Gastrocnemius medialis (tissue), 4 donors: ENCODE measurements around the gene CCL22. TPM values are rescaled to one million over a fixed set of nuclear protein-coding genes. Genes with fewer than 3 reads are reported as not detected.
"Not testable (repeated sequence)": the region's sequence is repeated elsewhere in the genome, so short reads cannot be mapped to it uniquely, and the experiment has no call there.

Experiments used
- ATAC-seq, 2 donors: fragments of 150-250 bp; one replicate each; pipeline ENCODE4 v1.9.1; 2016
- DNase-seq, 2 donors: peaks; one replicate each; pipeline ENCODE4 v3.0.0-alpha.2; 2019
- H3K27ac ChIP-seq, 4 donors: fragments of 200-600 bp; sonication (generic); 1 replicate in 1 of 4; 2 replicates in 3 of 4; pipeline ENCODE4 v1.5.1; 2016 to 2018; ENCODE audit warnings: mild to moderate bottlenecking in 2 of 4, moderate library complexity in 1 of 4
- H3K27me3 ChIP-seq, 3 donors: fragments of 200-600 bp; sonication (generic) in 2 of 3; 1 replicate in 1 of 3; 2 replicates in 2 of 3; pipeline versions ENCODE4 v1.5.1 to v1.6.0; 2016 to 2019; ENCODE audit warnings: mild to moderate bottlenecking in 1 of 3, moderate library complexity in 1 of 3
- H3K36me3 ChIP-seq, 2 donors: fragments of 200-600 bp; sonication (generic) in 1 of 2; one replicate each; pipeline ENCODE4 v1.5.1; 2017 to 2018
- H3K4me1 ChIP-seq, 2 donors: fragments of 200-600 bp; sonication (generic) in 1 of 2; one replicate each; pipeline ENCODE4 v1.5.1; 2016 to 2017; ENCODE audit warnings: mild to moderate bottlenecking in 2 of 2
- H3K4me3 ChIP-seq, 4 donors: fragments of 200-600 bp; sonication (generic) in 3 of 4; 1 replicate in 1 of 4; 2 replicates in 3 of 4; pipeline ENCODE4 v1.5.1; 2016 to 2019; ENCODE audit warnings: mild to moderate bottlenecking in 2 of 4
- H3K9me3 ChIP-seq, 3 donors: fragments of 200-600 bp; sonication (generic) in 2 of 3; 1 replicate in 1 of 3; 2 replicates in 2 of 3; pipeline ENCODE4 v1.5.1; 2016 to 2019
- CTCF ChIP-seq, 5 experiments: fragments of 450-650 bp in 3 of 5; fragments of 200-600 bp in 2 of 5; sonication (generic) in 2 of 5; IDR thresholded peaks in 4 of 5; conservative IDR thresholded peaks in 1 of 5; 1 replicate in 4 of 5; 2 replicates in 1 of 5; pipeline ENCODE4 v1.5.1; 2016 to 2019; ENCODE audit warnings: antibody characterized with exemption in 5 of 5, mild to moderate bottlenecking in 3 of 5, moderate library complexity in 3 of 5
- POLR2A ChIP-seq, 2 donors: fragments of 450-650 bp; IDR thresholded peaks; one replicate each; pipeline ENCODE4 v1.6.1; 2017; ENCODE audit warnings: antibody characterized with exemption in 2 of 2, mild to moderate bottlenecking in 2 of 2, moderate library complexity in 2 of 2
- in situ Hi-C, 4 donors: fragments of 200-750 bp; cut with MboI; loops; one replicate each; pipeline versions ENCODE4 v1.15.0 to v1.8.0; 2017; ENCODE audit warnings: low sequenced_read_pairs in 4 of 4
- intact Hi-C: fragments of 100-400 bp; cut with DNase I; formaldehyde crosslinking; loops from one replicate; pipeline ENCODE4 v1.15.1; 2023; ENCODE audit warnings: low total_unique reads
- total RNA-seq, 4 donors: library from RNA; depleted of rRNA; stranded (reverse); fragments of >200 nt; gene quantifications; one replicate each; pipeline versions ENCODE4 v1.1.0 to v1.2.3, GENCODE V29; 2016

CCL22 gene
- total RNA-seq, 4 donors from 2014 or later: not detected

GRCh38 chr16:57394444-57394843 lies 35.9 kb downstream of the CCL22 start:
- no peak overlapping the region for H3K4me3 ChIP-seq
- TF ChIP-seq CTCF (IDR thresholded peaks at IDR 0.05 in 4 of 5, conservative IDR thresholded peaks at IDR 0.05 in 1 of 5) (no peak), POLR2A (IDR thresholded peaks at IDR 0.05) (no peak)
- DNase-seq: no peak
- peak in 1 of 2 donors; percentile 47 for ATAC-seq
- H3K9me3 ChIP-seq: no peaks in the 10 kb centered on the region
- in situ Hi-C loops: no loop called here
- intact Hi-C loops: no loop called here
- no peaks in the 10 kb centered on the region for H3K4me1 ChIP-seq
- H3K36me3 ChIP-seq: no peaks in the 10 kb centered on the region
- H3K27me3 ChIP-seq: no peaks in the 10 kb centered on the region
- H3K27ac ChIP-seq: no peak overlapping the region

- TF ChIP-seq CTCF (IDR thresholded peaks at IDR 0.05 in 4 of 5, conservative IDR thresholded peaks at IDR 0.05 in 1 of 5) (no peak), POLR2A (IDR thresholded peaks at IDR 0.05) (no peak)
- H3K27me3 ChIP-seq: no peaks in the 10 kb centered on the region
- no peak for ATAC-seq
Observed at GRCh38 chr16:57395026-57395425, 36.4 kb downstream of the CCL22 start.

GRCh38 chr16:57396786-57397185 lies 38.2 kb downstream of the CCL22 start:
- intact Hi-C loops (no loop called here), in situ Hi-C loops (no loop called here)
- no peak overlapping the region for H3K4me3 ChIP-seq
- TF ChIP-seq POLR2A (IDR thresholded peaks at IDR 0.05): no peak
- TF ChIP-seq CTCF (IDR thresholded peaks at IDR 0.05 in 4 of 5, conservative IDR thresholded peaks at IDR 0.05 in 1 of 5): no peak
- no peaks in the 10 kb centered on the region for H3K9me3 ChIP-seq
- H3K36me3 ChIP-seq: no peaks in the 10 kb centered on the region
- H3K4me1 ChIP-seq: no peaks in the 10 kb centered on the region
- no peaks in the 10 kb centered on the region for H3K27me3 ChIP-seq
- H3K27ac ChIP-seq: no peak overlapping the region
- ATAC-seq: no peak
- DNase-seq: no peak

More at GRCh38 chr16:57395026-57395425, 36.4 kb downstream of the CCL22 start:
- in situ Hi-C loops: no loop called here
- no peaks in the 10 kb centered on the region for H3K9me3 ChIP-seq
- intact Hi-C loops: no loop called here
- no peak overlapping the region for H3K4me3 ChIP-seq
- no peaks in the 10 kb centered on the region for H3K36me3 ChIP-seq
- no peaks in the 10 kb centered on the region for H3K4me1 ChIP-seq
- DNase-seq: no peak
- no peak overlapping the region for H3K27ac ChIP-seq

- H3K27me3 ChIP-seq, H3K4me3 ChIP-seq, DNase-seq, H3K36me3 ChIP-seq, ATAC-seq, H3K9me3 ChIP-seq, H3K27ac ChIP-seq, intact Hi-C loops, in situ Hi-C loops, H3K4me1 ChIP-seq: not testable (repeated sequence)
Observed at GRCh38 chr16:57397493-57397892, 38.9 kb downstream of the CCL22 start.

- DNase-seq (no peak), ATAC-seq (no peak)
- H3K4me1 ChIP-seq: no peaks in the 10 kb centered on the region
- no peaks in the 10 kb centered on the region for H3K27me3 ChIP-seq
- intact Hi-C loops (no loop called here), in situ Hi-C loops (loop anchor here in 1 of 4 donors (25.0 kb wide), 1 partner anchor 315 kb away; the partner anchor contains the start of gene CPNE2)
- H3K36me3 ChIP-seq: no peaks in the 10 kb centered on the region
- H3K4me3 ChIP-seq: no peak overlapping the region
- TF ChIP-seq CTCF (IDR thresholded peaks at IDR 0.05 in 4 of 5, conservative IDR thresholded peaks at IDR 0.05 in 1 of 5) (no peak), POLR2A (IDR thresholded peaks at IDR 0.05) (no peak)
- H3K9me3 ChIP-seq: no peaks in the 10 kb centered on the region
- H3K27ac ChIP-seq: no peak overlapping the region
Observed at GRCh38 chr16:57401943-57402640, 43.5 kb downstream of the CCL22 start.
